Activated T-cell treated with anti-CD3 and anti-CD28 coated beads for 24 hours (primary cell): Measurements from ENCODE around the gene ADAMTS2.
"Not testable (repeated sequence)": the region's sequence is repeated elsewhere in the genome, so short reads cannot be mapped to it uniquely, and the experiment has no call there.

Experiments
- DNase-seq: peaks from one replicate; pipeline ENCODE4 v3.0.0-alpha.2; 2020; ENCODE audit warnings: low read depth

ADAMTS2 gene

DNA sequence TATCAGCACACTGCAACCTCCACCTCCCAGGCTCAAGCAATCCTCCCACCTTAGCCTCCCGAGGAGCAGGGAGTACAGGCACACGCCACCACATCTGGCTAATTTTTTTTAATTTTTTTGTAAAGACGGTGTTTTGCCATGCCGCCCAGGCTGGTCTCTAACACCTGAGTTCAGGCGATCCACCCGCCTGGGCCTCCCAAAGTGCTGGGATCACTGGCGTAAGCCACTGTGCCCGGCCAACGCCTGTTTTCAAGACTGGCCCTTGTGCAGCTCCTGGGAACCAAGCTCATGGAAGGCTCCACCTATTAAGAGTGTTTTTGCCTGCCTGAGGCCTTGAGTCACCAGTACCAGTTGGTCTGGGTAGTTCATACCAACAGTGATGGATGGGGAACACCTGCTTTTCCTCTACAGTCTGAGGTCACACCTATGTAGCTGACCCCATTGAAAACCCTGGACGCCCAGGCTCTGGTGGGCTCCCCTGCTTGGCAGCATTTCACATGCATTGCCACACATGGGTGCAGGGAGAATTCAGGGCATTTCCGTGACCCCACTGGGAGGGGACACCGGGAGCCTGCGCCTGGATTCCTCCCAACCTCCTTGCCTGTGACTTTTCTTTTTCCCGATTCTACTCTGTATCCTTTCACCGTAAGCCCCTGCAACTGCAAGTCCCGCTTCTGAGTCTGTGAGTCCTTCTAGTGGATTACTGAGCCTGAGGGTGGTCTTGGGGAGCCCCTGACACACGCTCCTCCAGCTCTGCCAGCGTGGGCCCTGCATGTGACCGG is 221.6 kb downstream of the ADAMTS2 start:
- no peak for DNase-seq

DNA sequence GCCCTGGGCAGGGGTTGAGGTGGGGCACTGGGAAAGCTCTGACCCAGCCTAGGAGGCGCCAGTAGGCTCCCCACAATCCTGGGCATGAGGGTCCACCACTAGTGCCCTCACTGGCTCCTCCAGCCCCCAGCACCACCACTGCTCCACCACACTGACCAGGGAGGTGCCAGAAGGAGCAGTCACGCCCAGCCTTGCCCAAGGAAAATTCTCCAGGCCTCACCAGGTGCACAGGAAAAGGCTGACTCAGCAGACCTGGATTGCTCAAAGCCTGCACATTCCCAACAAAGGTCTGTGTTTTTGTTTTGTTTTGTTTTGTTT is 222.2 kb downstream of the ADAMTS2 start:
- DNase-seq: no peak

DNA sequence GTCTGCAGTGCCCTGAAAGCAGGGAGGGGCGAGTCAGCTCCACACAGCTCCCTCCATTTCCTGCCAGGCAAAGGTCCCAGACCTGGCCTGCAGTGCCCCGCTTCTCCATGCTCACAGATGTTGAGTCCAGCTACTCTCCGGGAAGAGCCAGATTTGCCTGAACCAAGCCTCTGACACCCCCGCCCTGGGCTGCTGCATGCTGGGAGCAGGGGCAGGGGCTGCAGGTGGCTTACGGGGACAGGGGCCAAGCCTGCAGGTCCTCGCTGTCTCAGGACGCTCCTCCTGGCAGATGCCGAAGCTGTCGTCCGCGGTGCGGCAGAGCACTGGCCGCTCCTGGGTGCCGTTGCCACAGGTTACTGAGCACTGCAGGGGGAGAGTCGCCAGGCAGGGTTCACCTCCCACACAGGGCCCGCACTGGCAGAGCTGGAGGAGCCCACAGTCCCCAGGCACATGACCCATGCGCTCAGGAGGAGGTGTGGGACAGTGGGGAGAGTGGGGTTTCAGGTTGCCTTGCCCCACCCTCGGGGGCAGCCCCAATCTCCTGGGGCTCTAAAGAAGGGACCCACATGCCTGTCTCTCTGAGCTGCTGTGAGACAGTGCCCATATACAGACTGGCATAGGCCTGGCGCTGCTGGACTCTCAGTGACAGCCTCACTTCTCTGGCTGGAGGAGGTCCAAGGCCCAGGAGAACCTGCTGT is 222.7 kb downstream of the ADAMTS2 start:
- no peak for DNase-seq

DNA sequence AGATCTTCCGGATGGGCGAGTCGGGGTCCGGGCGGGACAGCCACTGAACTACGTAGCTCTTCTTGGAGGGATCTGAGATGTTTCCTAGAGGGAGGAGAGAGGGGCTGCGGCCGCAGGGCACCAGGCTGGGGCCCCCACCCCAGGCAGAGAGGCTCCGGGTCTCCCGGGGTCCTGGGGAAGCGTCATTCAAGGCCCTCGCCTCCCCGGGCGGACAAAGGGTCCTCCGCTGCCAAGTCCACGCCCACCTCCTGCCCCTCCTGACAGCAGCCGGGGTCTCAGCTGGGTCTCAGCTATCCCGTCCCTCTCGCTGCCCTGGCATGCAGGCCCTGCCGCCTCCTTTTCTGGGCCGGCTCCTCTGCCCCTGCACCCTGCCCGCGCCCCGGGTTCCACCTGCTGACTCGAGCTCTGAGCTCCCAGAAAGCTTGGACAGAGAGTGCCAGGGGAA is 223.6 kb downstream of the ADAMTS2 start:
- DNase-seq: no peak

DNA sequence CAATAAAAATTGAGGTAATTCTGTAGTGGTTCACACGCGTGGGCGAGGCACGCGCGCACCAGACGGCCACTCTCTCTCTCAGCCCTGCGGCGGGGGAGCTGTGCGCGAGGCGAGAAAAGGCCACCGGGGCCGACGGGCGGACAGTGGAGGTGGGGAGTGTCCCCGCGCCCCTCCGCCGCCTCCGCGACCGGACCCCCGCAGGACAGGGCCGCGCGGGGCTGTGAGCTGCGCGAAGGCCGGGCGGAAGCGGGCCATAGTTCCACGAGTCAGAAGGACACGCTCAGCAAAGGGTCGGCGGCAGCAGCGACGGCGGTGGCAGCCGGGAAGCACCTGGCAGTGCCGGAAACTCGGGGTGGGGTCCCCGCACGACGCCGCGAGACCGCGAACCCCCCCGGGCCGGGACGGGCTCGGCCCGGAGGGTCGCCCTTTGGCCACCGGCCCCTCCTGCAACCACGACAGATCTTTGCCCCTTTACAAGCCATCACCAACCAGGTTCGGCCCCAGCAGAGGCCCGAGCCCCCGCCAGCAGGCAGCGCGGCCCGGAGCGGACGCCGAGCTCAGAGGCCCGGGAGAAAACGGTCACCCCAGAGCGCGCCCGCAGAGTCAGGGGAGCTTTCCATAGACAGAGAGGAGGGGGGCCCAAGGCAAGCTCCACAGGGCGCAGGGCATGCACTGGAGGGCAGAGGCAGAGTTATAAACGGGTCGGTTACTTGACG is 224.2 kb downstream of the ADAMTS2 start:
- no peak for DNase-seq

DNA sequence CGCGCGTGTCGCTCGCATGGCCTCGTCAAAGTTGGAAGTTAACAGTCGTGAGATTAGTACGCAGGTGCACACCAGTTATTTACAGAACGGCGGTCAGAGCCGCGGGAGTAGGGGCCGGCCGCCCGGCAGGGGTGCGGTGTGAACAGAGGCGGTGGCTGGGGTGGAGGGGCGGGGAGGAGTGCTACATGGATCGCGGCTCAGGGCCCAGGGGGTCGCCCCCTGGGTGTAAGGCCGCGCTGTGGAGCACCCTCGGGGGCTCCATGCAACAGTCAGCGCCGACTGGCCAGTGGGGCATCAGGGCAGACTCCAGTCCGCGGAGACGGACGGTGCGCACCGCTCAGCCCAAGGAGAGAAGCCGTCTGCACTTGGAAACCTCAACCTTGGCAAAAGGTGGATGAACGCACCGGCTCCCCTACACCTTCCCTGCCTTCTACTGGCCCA is 224.8 kb downstream of the ADAMTS2 start:
- no peak for DNase-seq

DNA sequence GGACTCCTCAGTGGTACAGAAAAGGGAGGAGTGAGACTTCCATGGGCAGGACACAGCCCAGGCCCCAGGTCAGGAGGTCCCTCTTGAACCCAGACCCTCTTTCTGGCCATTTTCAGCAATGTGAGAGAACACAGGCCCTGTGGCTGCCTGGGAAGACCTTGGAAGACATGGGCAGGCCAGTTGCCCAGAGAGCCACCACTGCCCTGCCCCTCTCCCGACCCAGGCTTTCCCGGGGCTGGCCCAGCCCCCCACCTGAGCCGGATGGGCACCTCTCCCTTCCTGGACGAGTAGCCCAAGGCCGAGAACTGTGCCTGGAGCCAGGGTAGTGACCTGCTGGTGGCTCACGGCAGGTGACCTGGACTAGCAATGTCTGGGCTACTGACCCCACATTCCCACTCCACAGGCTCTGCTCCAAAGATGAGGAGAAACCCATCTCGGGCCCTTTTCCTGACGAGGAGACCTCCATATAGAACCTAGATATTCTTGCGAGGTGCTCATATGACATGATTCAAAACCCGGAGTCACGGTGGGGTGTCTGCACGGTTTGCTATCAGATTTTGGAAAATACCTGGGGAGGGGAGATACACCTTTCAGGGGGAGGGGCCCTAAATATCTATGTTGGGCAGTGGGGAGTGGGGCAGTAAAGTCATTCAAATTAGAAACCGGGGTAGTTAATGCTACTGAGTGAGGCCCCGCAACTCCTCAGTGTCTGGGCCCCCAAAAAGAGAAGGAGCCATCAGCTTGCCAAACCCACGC is 225.7 kb downstream of the ADAMTS2 start:
- no peak for DNase-seq

DNA sequence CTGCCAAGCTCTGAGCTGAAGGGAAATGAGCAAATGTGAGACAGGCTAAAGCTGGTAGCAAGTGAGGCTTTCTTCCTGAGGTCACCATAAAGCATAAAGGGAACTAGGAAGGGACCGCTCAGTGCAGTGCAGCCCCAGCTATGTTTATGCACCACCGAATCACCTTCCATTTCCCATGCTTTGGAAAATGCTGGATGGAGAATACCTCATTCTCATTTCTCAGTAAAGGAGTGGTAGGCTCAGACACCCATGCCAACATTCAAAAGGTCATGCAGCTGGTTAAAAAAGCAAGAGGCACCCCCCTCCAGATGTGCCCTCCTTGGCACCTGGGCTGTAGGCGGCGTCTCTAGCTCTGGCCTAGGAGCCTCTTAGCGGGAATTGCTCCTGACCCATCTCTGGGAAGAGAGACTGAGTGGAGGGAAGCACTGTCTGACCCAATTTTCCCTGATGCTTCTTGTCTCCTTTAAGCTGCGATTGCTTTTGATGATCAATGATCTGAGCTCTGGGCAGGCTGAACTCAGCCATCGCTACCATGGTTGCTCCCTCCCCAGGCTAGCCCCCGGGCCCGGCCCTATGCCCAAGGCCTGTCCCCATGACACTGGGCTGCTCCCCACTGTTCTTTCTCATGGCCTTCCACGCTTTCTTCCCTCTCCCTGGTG is 226.4 kb downstream of the ADAMTS2 start:
- DNase-seq: no peak

DNA sequence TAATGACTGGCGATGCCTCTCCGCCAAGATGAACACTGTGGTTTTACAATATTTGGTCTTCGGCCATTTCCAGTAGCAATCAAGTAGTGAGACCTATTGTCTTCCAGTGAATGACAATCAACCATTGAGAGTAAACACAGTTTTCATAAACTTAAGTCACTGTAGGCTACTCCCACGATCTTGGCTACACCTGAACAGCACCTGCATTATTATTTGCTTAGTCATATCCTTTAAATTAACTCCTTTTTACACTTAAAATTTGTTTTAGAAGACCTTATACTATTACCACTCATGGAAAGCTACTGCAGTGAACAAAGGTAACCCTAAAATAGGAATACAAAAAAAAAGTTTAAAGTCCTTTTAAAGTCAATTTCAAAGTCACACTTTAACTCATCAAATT is 226.9 kb downstream of the ADAMTS2 start:
- DNase-seq: no peak

DNA sequence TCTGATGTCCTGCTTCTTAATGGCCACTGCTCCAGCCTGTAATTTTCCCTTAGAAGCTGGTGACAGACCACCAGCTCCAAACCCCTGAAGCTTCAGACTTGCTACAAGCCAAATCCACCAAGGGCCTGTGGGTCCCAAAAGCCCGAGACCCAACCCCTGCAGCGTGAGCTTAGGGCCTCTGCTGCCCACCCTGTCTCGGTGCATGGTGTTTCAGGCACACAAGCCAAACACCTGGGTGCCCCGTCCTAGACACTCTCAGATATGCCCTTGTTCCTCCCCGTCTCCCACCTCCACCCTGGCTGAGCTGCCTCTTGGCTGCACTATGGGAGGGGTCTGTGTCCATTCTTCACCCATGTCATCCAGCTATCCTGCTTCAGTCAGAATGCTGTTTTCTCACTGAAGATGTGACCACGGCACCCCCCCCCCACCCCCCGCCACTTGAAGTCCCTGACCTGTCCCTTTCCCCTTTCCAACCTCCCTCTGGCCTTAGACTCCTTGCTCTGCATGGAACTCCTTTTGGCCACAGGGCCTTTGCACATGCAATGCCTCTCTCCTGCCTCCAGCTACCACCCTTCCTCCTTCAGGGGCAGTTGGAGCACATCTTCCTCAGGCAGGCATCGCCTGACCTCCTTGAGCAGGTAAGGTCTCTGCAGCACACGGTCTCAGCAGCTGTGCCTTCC is 229.3 kb downstream of the ADAMTS2 start:
- no peak for DNase-seq

DNA sequence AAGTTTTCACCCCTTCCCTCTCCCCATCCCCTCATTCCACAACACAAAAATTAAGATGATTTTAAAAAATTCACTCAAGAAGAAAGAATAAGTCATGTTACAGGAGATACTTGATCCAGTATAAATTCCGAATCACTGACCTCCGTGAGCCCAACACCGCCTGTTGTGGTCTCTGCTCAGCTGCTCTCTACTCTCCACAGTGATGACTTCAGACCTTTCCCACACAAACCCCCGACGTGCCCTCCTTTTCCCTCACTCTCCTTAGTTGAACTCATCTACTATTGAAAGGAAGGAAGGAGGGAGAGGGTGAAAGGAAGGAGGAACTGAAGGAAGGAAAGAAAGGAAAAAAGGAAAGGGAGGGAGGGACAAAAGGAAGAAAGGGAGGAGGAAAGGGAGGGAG is 230.0 kb downstream of the ADAMTS2 start:
- DNase-seq: no peak

DNA sequence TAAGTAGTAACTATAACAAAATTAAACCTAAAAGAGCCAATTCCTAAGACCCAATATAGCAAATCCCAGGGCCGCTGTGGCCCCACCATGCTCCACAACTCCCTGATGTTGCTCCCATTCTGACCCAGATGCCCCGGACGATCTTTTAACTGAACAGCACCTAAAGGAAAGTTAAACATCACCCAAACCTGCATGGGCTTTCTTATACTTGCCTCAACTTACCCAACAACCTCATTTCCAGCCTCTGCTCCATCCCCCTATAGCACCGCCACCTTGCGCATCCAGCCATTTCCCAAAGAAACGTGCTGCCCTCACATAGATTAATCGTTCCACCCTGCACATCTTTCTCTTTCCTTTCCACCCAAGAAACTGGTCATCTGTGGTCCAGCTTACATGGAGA is 230.5 kb downstream of the ADAMTS2 start:
- no peak for DNase-seq

DNA sequence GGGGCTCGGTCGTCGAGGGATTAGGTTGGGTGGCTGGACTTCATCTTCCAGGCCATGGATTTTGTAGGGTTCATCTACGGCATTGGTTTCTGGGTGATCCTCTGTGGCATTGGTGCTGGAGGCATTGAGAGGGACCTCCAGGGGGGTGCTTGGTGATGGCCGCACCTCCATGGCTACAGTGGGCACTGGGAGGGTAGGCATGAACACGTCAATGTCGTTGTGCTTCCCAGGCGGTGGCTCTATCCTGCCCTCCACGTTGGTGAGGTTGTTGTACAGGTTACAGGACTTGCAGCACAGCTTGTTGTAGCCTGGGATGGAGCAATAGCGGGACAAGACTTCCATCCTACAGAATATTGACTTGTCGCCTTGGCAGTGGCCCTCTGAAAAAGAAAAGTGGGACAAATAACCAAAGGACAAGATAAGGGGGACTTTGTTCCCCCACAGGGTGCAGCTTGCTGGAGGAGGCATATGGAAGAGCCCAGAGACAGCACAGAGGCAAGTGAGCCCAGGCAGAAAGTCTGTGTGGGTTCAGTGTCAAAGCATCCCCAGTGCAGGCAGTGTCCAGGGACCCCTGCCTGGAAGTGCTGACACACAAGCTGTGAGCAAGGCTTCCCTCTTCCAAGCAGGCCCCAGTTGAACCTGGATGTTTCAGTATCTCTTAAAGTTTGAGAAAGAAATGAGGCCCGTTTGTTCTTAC is 231.2 kb downstream of the ADAMTS2 start:
- DNase-seq: no peak

DNA sequence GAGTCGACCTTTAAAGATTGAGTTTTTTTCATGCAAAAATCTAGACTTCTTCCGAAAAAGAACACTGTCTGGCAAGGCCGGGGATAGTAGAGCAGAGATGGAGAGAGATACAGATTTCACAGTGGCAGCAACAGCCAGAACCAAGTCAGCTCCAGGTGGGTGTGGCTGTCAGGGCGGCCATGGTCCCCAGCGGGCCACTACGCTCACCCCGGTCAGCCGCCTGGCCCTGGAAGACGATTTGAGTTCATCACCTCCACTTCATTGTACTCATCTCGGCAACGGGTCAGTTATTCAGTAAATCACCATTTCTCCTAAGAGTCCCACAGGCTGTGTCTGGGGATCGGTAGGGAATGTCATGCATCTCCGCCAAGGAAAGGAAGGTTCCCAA is 232.1 kb downstream of the ADAMTS2 start:
- DNase-seq: no peak

DNA sequence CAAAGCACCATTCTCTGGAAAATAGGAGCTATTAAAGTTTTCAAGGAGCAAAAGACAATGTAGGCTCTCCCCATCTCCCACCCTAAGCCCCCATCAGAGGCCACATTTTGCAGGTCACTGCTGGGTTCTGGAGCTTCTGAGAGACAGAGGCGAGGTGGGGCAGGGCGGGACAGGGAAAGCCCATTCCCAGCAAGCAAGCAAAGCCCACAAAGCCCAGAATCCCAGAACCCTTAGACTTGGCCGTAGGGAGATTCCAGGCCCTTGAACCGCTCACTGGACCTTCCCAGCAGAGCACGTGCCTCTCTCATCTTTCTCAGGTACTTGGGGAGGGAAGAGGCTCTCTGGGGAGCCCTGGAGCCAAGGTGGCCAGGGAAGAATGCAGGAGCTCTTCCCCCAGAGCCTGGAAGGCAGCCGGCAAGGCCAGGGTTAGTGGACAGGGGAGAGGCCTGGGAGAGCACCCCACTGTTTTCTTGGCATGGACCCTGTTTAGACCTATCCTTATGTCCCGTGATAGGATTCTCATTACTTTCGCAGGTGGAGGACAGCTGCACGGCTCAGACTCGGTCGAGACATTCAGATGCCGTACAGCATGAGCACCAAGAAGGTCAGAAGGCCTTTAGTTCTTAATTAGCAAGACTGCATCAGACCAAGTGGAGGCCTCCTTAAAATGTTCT is 232.7 kb downstream of the ADAMTS2 start:
- no peak for DNase-seq

DNA sequence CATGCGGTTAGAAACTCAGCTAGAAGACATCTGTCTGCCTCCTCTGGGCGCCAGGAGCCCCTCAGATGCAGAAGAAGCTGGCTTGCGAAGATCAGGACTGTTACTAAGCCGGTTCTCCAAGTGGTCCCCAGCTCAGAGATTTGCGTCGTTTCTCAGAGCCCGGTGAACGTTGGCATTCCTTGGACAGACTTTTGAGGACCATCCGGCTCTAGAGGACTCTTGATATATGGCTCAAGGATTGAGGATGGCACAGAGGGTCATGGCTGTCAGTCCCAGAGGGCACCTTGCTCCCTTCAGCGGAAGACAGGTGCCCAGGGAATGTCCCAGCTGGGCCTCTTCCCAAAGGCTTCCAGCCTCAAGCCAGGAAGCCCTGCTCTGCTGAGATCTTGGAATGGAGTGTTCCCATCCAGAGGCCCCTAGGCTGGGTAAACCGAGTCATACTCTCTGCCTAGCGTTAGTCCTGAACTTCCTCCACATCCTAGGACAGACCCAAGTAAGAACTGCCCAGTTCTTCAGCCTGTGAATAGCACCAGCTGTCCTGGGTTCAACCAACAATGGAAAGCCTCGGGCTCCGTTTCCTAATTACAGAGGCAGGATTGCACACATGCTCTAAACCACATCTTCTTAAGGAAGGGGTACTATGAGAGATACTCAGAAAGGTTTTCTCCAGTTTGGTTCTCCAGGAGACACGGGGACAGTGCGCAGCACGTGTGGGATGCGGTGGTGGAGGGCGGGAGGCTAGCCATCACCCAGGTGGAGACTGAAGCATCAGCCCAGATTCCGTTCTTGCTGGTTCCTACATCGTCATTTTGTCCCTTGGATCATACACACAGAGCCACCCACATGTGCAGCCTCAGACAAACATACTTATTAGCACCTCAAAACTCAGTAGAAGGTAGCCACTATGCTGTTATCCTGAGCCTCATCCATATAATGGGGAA is 233.7 kb downstream of the ADAMTS2 start:
- DNase-seq: no peak

DNA sequence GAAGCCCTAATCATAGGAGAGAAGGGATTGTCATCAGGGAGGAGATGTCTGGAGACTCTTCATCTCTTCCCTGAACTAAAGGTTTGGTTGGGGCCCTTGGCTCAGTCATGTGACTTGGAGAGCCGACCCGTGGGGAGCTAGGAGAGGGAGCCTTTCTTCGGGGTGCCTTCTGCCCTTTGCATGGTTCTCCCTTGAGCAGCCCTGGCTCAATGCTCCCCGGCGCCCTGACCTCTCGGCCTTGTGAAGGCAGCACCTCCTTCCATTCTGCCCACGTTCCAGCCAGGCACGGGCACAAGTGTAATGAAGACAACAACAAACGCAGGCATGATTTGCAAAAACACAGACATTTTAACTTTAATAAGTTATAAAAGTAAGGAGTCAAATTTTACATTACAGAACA is 234.7 kb downstream of the ADAMTS2 start:
- no peak for DNase-seq

DNA sequence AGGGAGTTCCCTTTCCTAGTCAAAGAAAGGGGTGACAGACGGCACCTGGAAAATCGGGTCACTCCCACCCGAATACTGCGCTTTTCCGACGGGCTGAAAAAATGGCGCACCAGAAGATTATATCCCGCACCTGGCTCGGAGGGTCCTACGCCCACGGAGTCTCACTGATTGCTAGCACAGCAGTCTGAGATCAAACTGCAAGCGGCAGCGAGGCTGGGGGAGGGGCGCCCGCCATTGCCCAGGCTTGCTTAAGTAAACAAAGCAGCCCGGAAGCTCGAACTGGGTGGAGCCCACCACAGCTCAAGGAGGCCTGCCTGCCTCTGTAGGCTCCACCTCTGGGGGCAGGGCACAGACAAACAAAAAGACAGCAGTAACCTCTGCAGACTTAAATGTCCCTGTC is 244.0 kb downstream of the ADAMTS2 start:
- not testable (repeated sequence) for DNase-seq

DNA sequence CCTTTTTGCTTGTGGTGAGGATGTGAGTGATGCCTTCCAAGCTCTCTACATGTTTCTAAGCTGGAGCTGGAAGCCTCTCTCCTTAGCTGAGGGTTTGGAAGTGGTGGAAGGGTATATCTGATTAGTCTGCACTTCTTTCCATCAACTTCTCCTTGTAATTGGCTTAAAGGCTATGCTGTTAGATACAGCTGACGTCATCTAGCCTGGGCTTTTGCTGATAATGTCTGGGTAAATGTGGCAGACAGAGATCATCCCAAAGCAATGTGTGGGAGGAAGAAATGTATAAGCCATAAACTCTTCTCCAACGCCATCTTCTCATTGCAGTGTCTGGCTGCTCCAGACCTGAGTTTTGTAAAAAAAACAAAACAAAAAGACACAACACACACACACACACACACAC is 255.8 kb downstream of the ADAMTS2 start:
- DNase-seq: no peak
